Osteoblast (primary cell): Measurements from ENCODE around the gene CMIP. TPM values are rescaled to one million over a fixed set of nuclear protein-coding genes. Genes with fewer than 3 reads are reported as not detected.

Experiments used
- DNase-seq: peaks from one replicate; pipeline ENCODE4 v3.0.0; 2011; ENCODE audit warnings: low spot score, mixed read lengths; ENCODE audit not compliant: insufficient read length; ENCODE audit errors: missing footprints
- H2AFZ ChIP-seq: 2 replicates; pipeline ENCODE4 v1.6.0; 2011; ENCODE audit warnings: mild to moderate bottlenecking, low read length
- H3K27ac ChIP-seq: 2 replicates; pipeline ENCODE4 v1.5.1; 2011; ENCODE audit warnings: mild to moderate bottlenecking, low read depth, low read length, moderate library complexity
- H3K27me3 ChIP-seq: 2 replicates; pipeline ENCODE4 v1.6.0; 2012; ENCODE audit warnings: mild to moderate bottlenecking, control low read depth, inconsistent platforms, low read length, moderate library complexity; ENCODE audit not compliant: insufficient read depth
- H3K36me3 ChIP-seq: 2 replicates; pipeline ENCODE4 v1.5.1; 2011; ENCODE audit warnings: mild to moderate bottlenecking, low read length, control low read depth, moderate library complexity; ENCODE audit not compliant: insufficient read depth
- H3K4me1 ChIP-seq: 2 replicates; pipeline ENCODE4 v1.5.1; 2011; ENCODE audit warnings: mild to moderate bottlenecking, low read length, control low read depth, moderate library complexity; ENCODE audit not compliant: insufficient read depth
- H3K4me2 ChIP-seq: 2 replicates; pipeline ENCODE4 v1.6.0; 2011; ENCODE audit warnings: mild to moderate bottlenecking, low read length; ENCODE audit not compliant: insufficient read depth
- H3K4me3 ChIP-seq: fragments of 200-600 bp; sonication (generic); 3 replicates; pipeline ENCODE4 v1.5.1; 2012; ENCODE audit warnings: mild to moderate bottlenecking, low read length, inconsistent platforms; ENCODE audit not compliant: insufficient read depth
- H3K79me2 ChIP-seq: 2 replicates; pipeline ENCODE4 v1.6.0; 2012; ENCODE audit warnings: mild to moderate bottlenecking, low read length, control low read depth, inconsistent platforms; ENCODE audit not compliant: insufficient read depth
- H3K9me3 ChIP-seq: 2 replicates; pipeline ENCODE4 v1.5.1; 2011; ENCODE audit warnings: low read depth, low read length, control low read depth
- H4K20me1 ChIP-seq: 2 replicates; pipeline ENCODE4 v1.6.0; 2012; ENCODE audit warnings: mild to moderate bottlenecking, low read length, control low read depth; ENCODE audit not compliant: insufficient read depth
- total RNA-seq: library from RNA; depleted of rRNA; stranded (reverse); fragments of >200 nt; gene quantifications from 2 replicates; pipeline ENCODE4 v1.2.3, GENCODE V29; 2012
- TF ChIP-seq, protein P1 (sequence below): IDR thresholded peaks from 2 replicates; pipeline ENCODE4 v1.5.1; 2011; ENCODE audit warnings: mild to moderate bottlenecking, low read depth, low read length, moderate library complexity; ENCODE audit errors: extremely low read depth

The CMIP gene
- total RNA-seq, 1 donor, result 8.3 TPM

- no peak overlapping the region for H3K4me2 ChIP-seq
- H3K4me3 ChIP-seq, result no peak overlapping the region
- peaks cover 3% of the 10 kb centered on the region for H3K36me3 ChIP-seq
- peaks cover 21% of the 10 kb centered on the region for H3K4me1 ChIP-seq
- H3K27me3 ChIP-seq, result no peaks in the 10 kb centered on the region
- no peak overlapping the region for H2AFZ ChIP-seq
- TF ChIP-seq, protein P1, sequence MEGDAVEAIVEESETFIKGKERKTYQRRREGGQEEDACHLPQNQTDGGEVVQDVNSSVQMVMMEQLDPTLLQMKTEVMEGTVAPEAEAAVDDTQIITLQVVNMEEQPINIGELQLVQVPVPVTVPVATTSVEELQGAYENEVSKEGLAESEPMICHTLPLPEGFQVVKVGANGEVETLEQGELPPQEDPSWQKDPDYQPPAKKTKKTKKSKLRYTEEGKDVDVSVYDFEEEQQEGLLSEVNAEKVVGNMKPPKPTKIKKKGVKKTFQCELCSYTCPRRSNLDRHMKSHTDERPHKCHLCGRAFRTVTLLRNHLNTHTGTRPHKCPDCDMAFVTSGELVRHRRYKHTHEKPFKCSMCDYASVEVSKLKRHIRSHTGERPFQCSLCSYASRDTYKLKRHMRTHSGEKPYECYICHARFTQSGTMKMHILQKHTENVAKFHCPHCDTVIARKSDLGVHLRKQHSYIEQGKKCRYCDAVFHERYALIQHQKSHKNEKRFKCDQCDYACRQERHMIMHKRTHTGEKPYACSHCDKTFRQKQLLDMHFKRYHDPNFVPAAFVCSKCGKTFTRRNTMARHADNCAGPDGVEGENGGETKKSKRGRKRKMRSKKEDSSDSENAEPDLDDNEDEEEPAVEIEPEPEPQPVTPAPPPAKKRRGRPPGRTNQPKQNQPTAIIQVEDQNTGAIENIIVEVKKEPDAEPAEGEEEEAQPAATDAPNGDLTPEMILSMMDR, result no peak
- peak overlapping the region; percentile 64 for H3K27ac ChIP-seq
- H3K9me3 ChIP-seq, result no peaks in the 10 kb centered on the region
- peaks cover 47% of the 10 kb centered on the region for H3K79me2 ChIP-seq
- peak; percentile 85 for DNase-seq
- H4K20me1 ChIP-seq, result peaks cover 20% of the 10 kb centered on the region
These were observed 66.8 kb downstream of the CMIP start for GRCh38 chr16:81511371-81511770.

GRCh38 chr16:81513204-81514040, 68.8 kb downstream of the CMIP start:
- no peak overlapping the region for H3K4me3 ChIP-seq
- H3K79me2 ChIP-seq, result peaks cover 54% of the 10 kb centered on the region
- no peaks in the 10 kb centered on the region for H3K27me3 ChIP-seq
- TF ChIP-seq, protein P1, result no peak
- no peak overlapping the region for H3K27ac ChIP-seq
- peaks cover 23% of the 10 kb centered on the region for H4K20me1 ChIP-seq
- H3K4me2 ChIP-seq, result peak overlapping the region; percentile 15
- H3K36me3 ChIP-seq, result peaks cover 7% of the 10 kb centered on the region
- peak; percentile 88 for DNase-seq
- H2AFZ ChIP-seq, result peak overlapping the region; percentile 18
- H3K9me3 ChIP-seq, result no peaks in the 10 kb centered on the region
- H3K4me1 ChIP-seq, result peaks cover 33% of the 10 kb centered on the region

DNA sequence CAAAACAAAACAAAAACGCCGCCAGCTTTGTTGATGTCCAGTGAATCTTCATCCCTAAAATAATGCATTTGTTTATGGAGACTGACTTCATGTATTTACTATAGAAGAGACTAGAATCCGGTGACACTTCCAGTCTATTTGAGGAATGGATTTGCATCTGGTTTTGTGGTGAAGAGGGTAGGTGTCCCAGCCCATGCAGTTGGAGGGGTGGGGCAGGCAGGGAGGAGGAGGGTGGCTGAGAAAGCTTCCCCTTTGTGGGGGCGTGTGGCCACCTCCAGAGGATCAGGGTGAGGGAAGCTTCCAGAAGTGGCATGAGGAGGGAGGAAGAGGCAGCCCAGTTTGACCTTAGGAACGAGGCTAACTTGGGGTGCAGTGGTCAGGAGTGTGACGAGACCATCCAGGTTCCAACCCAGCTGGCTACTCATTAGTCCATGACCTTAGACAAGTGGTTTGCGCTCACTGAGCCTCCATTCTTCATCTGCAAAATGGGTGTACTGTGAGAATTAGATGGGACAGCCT, 69.5 kb downstream of the CMIP start:
- Histone ChIP-seq H3K4me1 (peaks cover 33% of the 10 kb centered on the region), H3K4me3 (no peak overlapping the region), H3K79me2 (peaks cover 50% of the 10 kb centered on the region), H3K27me3 (no peaks in the 10 kb centered on the region), H3K27ac (no peak overlapping the region), H3K9me3 (no peaks in the 10 kb centered on the region), H2AFZ (no peak overlapping the region), H4K20me1 (peaks cover 18% of the 10 kb centered on the region), H3K4me2 (peak overlapping the region; percentile 15), H3K36me3 (peaks cover 7% of the 10 kb centered on the region)
- peak; percentile 68 for DNase-seq
- TF ChIP-seq, protein P1, result no peak

GRCh38 chr16:81514568-81515258, 70.1 kb downstream of the CMIP start:
- Histone ChIP-seq H2AFZ (no peak overlapping the region), H3K79me2 (peaks cover 49% of the 10 kb centered on the region), H3K27me3 (no peaks in the 10 kb centered on the region), H3K4me2 (no peak overlapping the region), H3K4me1 (peaks cover 33% of the 10 kb centered on the region), H3K4me3 (no peak overlapping the region), H3K36me3 (peaks cover 7% of the 10 kb centered on the region), H3K27ac (no peak overlapping the region), H3K9me3 (no peaks in the 10 kb centered on the region), H4K20me1 (peaks cover 18% of the 10 kb centered on the region)
- DNase-seq, result no peak
- TF ChIP-seq, protein P1, result no peak
